K562 (cell line): Measurements from ENCODE around the gene BROX. TPM values are rescaled to one million over a fixed set of nuclear protein-coding genes. Genes with fewer than 3 reads are reported as not detected.
"Not testable (repeated sequence)": the region's sequence is repeated elsewhere in the genome, so short reads cannot be mapped to it uniquely, and the experiment has no call there.

ENCODE experiments used
- ATAC-seq: fragments of 200-7000 bp; cut with Tn5 transposase; 3 replicates; pipeline ENCODE4 v1.9.1; 2020; ENCODE audit warnings: moderate library complexity
- BruUV-seq: library from RNA; stranded (reverse); fragments of 400-500 nt; replicated peaks from 2 replicates; lab custom pipeline; 2021; lab: Mats Ljungman, UMichigan
- CTCF ChIA-PET: fragments of 300-600 bp; formaldehyde crosslinking; extraction: SDS; loops from one replicate; lab custom pipeline; 2021; ENCODE audit warnings: low intra/inter-chr PET ratio; lab: Yijun Ruan, JAX
- POLR2A ChIA-PET: fragments of 300-600, 350-650 bp; sonication (Branson Sonifier 250); formaldehyde crosslinking; extraction: SDS; loops from one replicate; lab custom pipeline; 2021; ENCODE audit warnings: antibody characterized with exemption, inconsistent platforms; lab: Yijun Ruan, JAX
- DNase-seq, 4 experiments: peaks; one replicate each; pipeline versions ENCODE4 v3.0.0 to v3.0.0-alpha.2; 2011 to 2018; ENCODE audit warnings: low spot score in 3 of 4, mixed read lengths in 3 of 4; ENCODE audit errors: extremely low read depth in 1 of 4
- FAIRE-seq: peaks from 2 replicates; lab custom pipeline; 2011; peaks lifted over from hg19 to GRCh38; lab: Jason Lieb, UNC
- H2AFZ ChIP-seq: 2 replicates; pipeline ENCODE4 v1.6.0; 2011; ENCODE audit warnings: low read depth, low read length, control low read depth, inconsistent platforms
- H3K27ac ChIP-seq: fragments of 200-600 bp; 3 replicates; pipeline ENCODE4 v1.8.0; 2011; ENCODE audit warnings: low read depth, mild to moderate bottlenecking, control low read depth, inconsistent platforms, low read length, moderate library complexity, mixed read lengths; ENCODE audit errors: extremely low read depth
- H3K27me3 ChIP-seq, 2 experiments: fragments of 300-600 bp in 1 of 2; 2 replicates in 1 of 2; 3 replicates in 1 of 2; pipeline versions ENCODE4 v1.6.0 to v1.8.0; 2011; ENCODE audit warnings: inconsistent platforms in 2 of 2, low read length in 2 of 2, mild to moderate bottlenecking in 1 of 2, mixed read lengths in 1 of 2, moderate library complexity in 1 of 2; ENCODE audit not compliant: control insufficient read depth in 2 of 2, insufficient read depth in 2 of 2
- H3K36me3 ChIP-seq: fragments of 300-600 bp; 3 replicates; pipeline ENCODE4 v1.8.0; 2011; ENCODE audit warnings: mild to moderate bottlenecking, low read length, inconsistent platforms; ENCODE audit not compliant: control insufficient read depth, insufficient read depth
- H3K4me1 ChIP-seq, 2 experiments: fragments of 200-600 bp in 1 of 2; replicated peaks in 1 of 2; 2 replicates in 1 of 2; 3 replicates in 1 of 2; pipeline versions ENCODE4 v1.5.1 to v1.8.0; 2011; ENCODE audit warnings: inconsistent platforms in 2 of 2, low read length in 2 of 2, mild to moderate bottlenecking in 1 of 2, mixed read lengths in 1 of 2, moderate library complexity in 1 of 2; ENCODE audit not compliant: control insufficient read depth in 2 of 2, insufficient read depth in 2 of 2
- H3K4me2 ChIP-seq: 2 replicates; pipeline ENCODE4 v1.6.1; 2011; ENCODE audit warnings: low read length, control low read depth, inconsistent platforms, mixed read lengths; ENCODE audit not compliant: insufficient read depth
- H3K4me3 ChIP-seq: fragments of 200-600 bp; sonication (generic), shearing (Covaris generic); 2 replicates; pipeline ENCODE4 v1.5.1; 2016; ENCODE audit warnings: control low read depth, inconsistent platforms
- H3K79me2 ChIP-seq: fragments of 200-600 bp; 3 replicates; pipeline ENCODE4 v1.8.0; 2011; ENCODE audit warnings: low read length, inconsistent platforms; ENCODE audit not compliant: control insufficient read depth, insufficient read depth
- H3K9ac ChIP-seq, 2 experiments: 2 replicates each; pipeline versions ENCODE4 v1.6.0 to v1.6.1; 2011; ENCODE audit warnings: low read depth in 2 of 2, low read length in 2 of 2, control low read depth in 1 of 2, inconsistent platforms in 1 of 2, mild to moderate bottlenecking in 1 of 2, mixed read lengths in 1 of 2; ENCODE audit not compliant: insufficient read depth in 1 of 2
- H3K9me1 ChIP-seq: one replicate; pipeline ENCODE4 v1.6.0; 2011; ENCODE audit warnings: inconsistent platforms, mild to moderate bottlenecking, low read length, moderate library complexity; ENCODE audit not compliant: control insufficient read depth, insufficient read depth
- H3K9me3 ChIP-seq: replicated peaks from 2 replicates; pipeline ENCODE4 v1.5.1; 2011; ENCODE audit warnings: low read depth, low read length, inconsistent platforms; ENCODE audit not compliant: control insufficient read depth, insufficient read depth
- H4K20me1 ChIP-seq: replicated peaks from 2 replicates; pipeline ENCODE4 v1.6.1; 2011; ENCODE audit warnings: low read length, inconsistent platforms, mixed read lengths; ENCODE audit not compliant: control insufficient read depth, insufficient read depth
- BRD4 ChIP-seq: fragments of 200-600 bp; sonication (generic); IDR thresholded peaks from 2 replicates; pipeline ENCODE4 v1.6.1; 2017; ENCODE audit warnings: inconsistent platforms
- ERF ChIP-seq: fragments of 450-650 bp; formaldehyde crosslinking; IDR thresholded peaks from 2 replicates; pipeline ENCODE4 v1.4.0; 2020; ENCODE audit warnings: mild to moderate bottlenecking, mixed read lengths
- FOXK1 ChIP-seq: sonication (generic); formaldehyde crosslinking; IDR thresholded peaks from 2 replicates; pipeline ENCODE4 v1.8.0; 2022; ENCODE audit warnings: missing genetic modification reagents, mild to moderate bottlenecking, borderline replicate concordance
- KLF10 ChIP-seq: fragments of 250-450 bp; sonication (Bioruptor Pico); IDR thresholded peaks from 2 replicates; pipeline ENCODE4 v1.6.1; 2021; ENCODE audit warnings: matching md5 sums
- NFIX ChIP-seq: fragments of 250-450 bp; sonication (Bioruptor Pico); IDR thresholded peaks from 2 replicates; pipeline ENCODE4 v1.4.0; 2020; ENCODE audit warnings: low read depth, mild to moderate bottlenecking, moderate library complexity
- PHF21A ChIP-seq: fragments of 450-650 bp; IDR thresholded peaks from 2 replicates; pipeline ENCODE4 v1.6.1; 2017; ENCODE audit warnings: low read depth, borderline replicate concordance
- XRCC3 ChIP-seq: fragments of 450-650 bp; IDR thresholded peaks from 2 replicates; pipeline ENCODE4 v1.6.1; 2017; ENCODE audit warnings: mild to moderate bottlenecking, moderate library complexity
- ZFPM2 ChIP-seq: fragments of 250-450 bp; sonication (Bioruptor Pico); IDR thresholded peaks from 2 replicates; pipeline ENCODE4 v1.5.1; 2022; ENCODE audit warnings: mild to moderate bottlenecking
- ZNF668 ChIP-seq: fragments of 250-450 bp; sonication (Bioruptor Pico); IDR thresholded peaks from 2 replicates; pipeline ENCODE4 v1.8.0; 2022; ENCODE audit warnings: mild to moderate bottlenecking, inconsistent platforms
- ZNF780A ChIP-seq: fragments of 250-450 bp; sonication (Bioruptor Pico); IDR thresholded peaks from 2 replicates; pipeline ENCODE4 v1.5.0; 2021; ENCODE audit warnings: mild to moderate bottlenecking
- whole genome bisulfite sequencing: fragments of 100-300 bp; shearing (Covaris generic); methylation state at CpG from one replicate; pipeline ENCODE4 v1.1.6; 2016; ENCODE audit warnings: low coverage, mixed read lengths; ENCODE audit not compliant: insufficient coverage; ENCODE audit errors: missing lambda C conversion rate; 5-methylcytosine and 5-hydroxymethylcytosine counted together
- in situ Hi-C: fragments of 300-500 bp; cut with MboI; formaldehyde crosslinking; loops from 4 replicates; pipeline ENCODE4 v1.15.0; 2018; ENCODE audit warnings: inconsistent platforms, mixed read lengths
- intact Hi-C: fragments of 100-400 bp; cut with micrococcal nuclease; formaldehyde crosslinking; loops from 2 replicates; pipeline ENCODE4 v1.14.2; 2022
- polyA plus RNA-seq, 8 experiments: library from polyadenylated mRNA; depleted of rRNA in 4 of 8; stranded (reverse) in 5 of 8; unstranded in 3 of 8; fragments of >200 nt; fragmentation: Nextera tagmentation in 2 of 8; fragmentation: Illumina TruSeq in 1 of 8; extraction: Ambion mirVana in 2 of 8; extraction: Trizol in 1 of 8; gene quantifications; 2 replicates each; pipeline versions ENCODE4 v1.2.1 to v1.2.3, GENCODE V29; 2011 to 2014; ENCODE audit warnings: inconsistent platforms in 1 of 8, missing spikeins in 1 of 8
- total RNA-seq, 7 experiments: library from RNA; depleted of rRNA in 6 of 7; stranded (reverse); fragments of >200 nt in 6 of 7; fragmentation: Illumina TruSeq in 2 of 7; extraction: Trizol in 2 of 7; gene quantifications; 2 replicates each; pipeline versions ENCODE4 v1.2.1 to v1.2.3, GENCODE V29; 2011 to 2021; ENCODE audit warnings: low replicate concordance in 1 of 7
- TF ChIP-seq, protein P1 (sequence below): fragments of 450-650 bp; IDR thresholded peaks from one replicate; pipeline ENCODE4 v1.6.1; 2018; ENCODE audit warnings: mild to moderate bottlenecking, moderate library complexity; ENCODE audit not compliant: partially characterized antibody
- TF ChIP-seq, protein P2 (sequence below): fragments of 450-650 bp; IDR thresholded peaks from 2 replicates; pipeline ENCODE4 v1.6.1; 2017; ENCODE audit warnings: antibody characterized with exemption

Gene BROX
- total and polyA plus RNA-seq, 9 of the 15 experiments (the other 6 are each of a cell fraction or from before 2014, with no cell fraction given) = 9.4 to 153 (median 45.1) TPM

DNA sequence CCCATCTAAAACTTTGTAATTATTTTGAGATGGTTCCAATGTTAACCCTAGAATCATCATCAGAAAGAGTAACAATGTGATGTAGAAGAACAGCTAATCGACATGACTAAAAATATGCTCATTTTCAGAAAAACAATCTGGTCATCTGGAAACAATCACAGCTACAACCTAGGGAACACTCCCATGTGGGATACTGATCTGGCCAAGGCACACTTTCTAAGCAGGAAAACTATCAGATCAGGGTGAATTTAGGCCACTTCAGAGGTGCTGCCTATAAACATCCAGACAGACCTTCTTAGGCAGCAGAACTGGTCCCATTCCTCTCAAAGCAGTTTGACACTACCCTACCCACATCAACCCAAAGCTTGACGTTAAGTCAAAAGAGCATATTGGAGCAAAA, 43.3 kb upstream of the BROX start:
- H2AFZ ChIP-seq, H3K4me3 ChIP-seq, intact Hi-C loops, H3K4me1 ChIP-seq, FAIRE-seq, DNase-seq, H3K27me3 ChIP-seq, CTCF ChIA-PET, in situ Hi-C loops, H3K27ac ChIP-seq, ATAC-seq, H4K20me1 ChIP-seq, H3K9me3 ChIP-seq, BruUV-seq, H3K79me2 ChIP-seq, POLR2A ChIA-PET, H3K4me2 ChIP-seq, H3K9me1 ChIP-seq, H3K9ac ChIP-seq: not testable (repeated sequence)
- 78% methylated on average over 1 of the region's 2 CpGs for WGBS
- H3K36me3 ChIP-seq = peaks cover 67% of the 10 kb centered on the region

DNA sequence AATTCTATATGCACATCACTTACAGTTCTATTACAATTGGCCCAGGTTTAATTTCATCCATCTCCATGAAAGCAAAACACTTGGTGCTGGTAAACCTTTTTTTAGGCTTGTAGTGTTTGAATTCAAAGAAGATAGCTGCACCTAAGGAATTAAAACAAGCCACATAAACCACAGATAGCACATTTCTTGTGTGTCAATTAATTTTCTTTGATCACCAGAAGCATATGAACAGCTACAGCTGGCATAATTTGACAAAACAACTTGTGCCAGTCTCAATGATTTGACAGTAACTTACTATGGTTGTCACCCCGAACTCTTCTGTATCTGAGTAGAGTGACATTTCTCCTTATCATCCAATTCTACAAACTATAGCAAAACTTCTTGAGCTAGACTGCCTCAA, 42.3 kb upstream of the BROX start:
- in situ Hi-C loops (no loop called here), intact Hi-C loops (no loop called here)
- Histone ChIP-seq H3K4me3 (no peak overlapping the region), H3K27me3 (no peaks in the 10 kb centered on the region), H3K4me1 (no peaks in the 10 kb centered on the region), H3K79me2 (no peaks in the 10 kb centered on the region), H3K36me3 (peaks cover 66% of the 10 kb centered on the region), H3K27ac (no peak overlapping the region), H3K4me2 (no peak overlapping the region), H3K9me3 (no peaks in the 10 kb centered on the region), H2AFZ (no peak overlapping the region), H3K9ac (no peak overlapping the region), H3K9me1 (no peaks in the 10 kb centered on the region), H4K20me1 (no peaks in the 10 kb centered on the region)
- no peak for DNase-seq
- 96% methylated on average over 1 of the region's 1 CpG for WGBS
- no peak for ATAC-seq
- ChIA-PET CTCF (no interaction called here), POLR2A (interaction anchor here (0.6 to 1.0 kb wide), 2 partner anchors 8 to 241 kb away, joined by 3 read pairs; no protein-coding TSS in a partner anchor)
- no TSS peak for BruUV-seq
- no peak for FAIRE-seq
- TF ChIP-seq, protein P1, sequence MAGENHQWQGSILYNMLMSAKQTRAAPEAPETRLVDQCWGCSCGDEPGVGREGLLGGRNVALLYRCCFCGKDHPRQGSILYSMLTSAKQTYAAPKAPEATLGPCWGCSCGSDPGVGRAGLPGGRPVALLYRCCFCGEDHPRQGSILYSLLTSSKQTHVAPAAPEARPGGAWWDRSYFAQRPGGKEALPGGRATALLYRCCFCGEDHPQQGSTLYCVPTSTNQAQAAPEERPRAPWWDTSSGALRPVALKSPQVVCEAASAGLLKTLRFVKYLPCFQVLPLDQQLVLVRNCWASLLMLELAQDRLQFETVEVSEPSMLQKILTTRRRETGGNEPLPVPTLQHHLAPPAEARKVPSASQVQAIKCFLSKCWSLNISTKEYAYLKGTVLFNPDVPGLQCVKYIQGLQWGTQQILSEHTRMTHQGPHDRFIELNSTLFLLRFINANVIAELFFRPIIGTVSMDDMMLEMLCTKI = no peak
- TF ChIP-seq ERF (CRISPR knock-in tag) (no peak), XRCC3 (no peak), FOXK1 (CRISPR knock-in tag) (no peak), NFIX (CRISPR knock-in tag) (no peak), BRD4 (no peak), PHF21A (no peak), ZNF668 (no peak), KLF10 (CRISPR knock-in tag) (no peak), ZFPM2 (no peak), ZNF780A (CRISPR knock-in tag) (no peak)
- TF ChIP-seq, protein P2, sequence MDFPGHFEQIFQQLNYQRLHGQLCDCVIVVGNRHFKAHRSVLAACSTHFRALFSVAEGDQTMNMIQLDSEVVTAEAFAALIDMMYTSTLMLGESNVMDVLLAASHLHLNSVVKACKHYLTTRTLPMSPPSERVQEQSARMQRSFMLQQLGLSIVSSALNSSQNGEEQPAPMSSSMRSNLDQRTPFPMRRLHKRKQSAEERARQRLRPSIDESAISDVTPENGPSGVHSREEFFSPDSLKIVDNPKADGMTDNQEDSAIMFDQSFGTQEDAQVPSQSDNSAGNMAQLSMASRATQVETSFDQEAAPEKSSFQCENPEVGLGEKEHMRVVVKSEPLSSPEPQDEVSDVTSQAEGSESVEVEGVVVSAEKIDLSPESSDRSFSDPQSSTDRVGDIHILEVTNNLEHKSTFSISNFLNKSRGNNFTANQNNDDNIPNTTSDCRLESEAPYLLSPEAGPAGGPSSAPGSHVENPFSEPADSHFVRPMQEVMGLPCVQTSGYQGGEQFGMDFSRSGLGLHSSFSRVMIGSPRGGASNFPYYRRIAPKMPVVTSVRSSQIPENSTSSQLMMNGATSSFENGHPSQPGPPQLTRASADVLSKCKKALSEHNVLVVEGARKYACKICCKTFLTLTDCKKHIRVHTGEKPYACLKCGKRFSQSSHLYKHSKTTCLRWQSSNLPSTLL = no peak
